Measurements from ENCODE around the gene APOA1.

DNA sequence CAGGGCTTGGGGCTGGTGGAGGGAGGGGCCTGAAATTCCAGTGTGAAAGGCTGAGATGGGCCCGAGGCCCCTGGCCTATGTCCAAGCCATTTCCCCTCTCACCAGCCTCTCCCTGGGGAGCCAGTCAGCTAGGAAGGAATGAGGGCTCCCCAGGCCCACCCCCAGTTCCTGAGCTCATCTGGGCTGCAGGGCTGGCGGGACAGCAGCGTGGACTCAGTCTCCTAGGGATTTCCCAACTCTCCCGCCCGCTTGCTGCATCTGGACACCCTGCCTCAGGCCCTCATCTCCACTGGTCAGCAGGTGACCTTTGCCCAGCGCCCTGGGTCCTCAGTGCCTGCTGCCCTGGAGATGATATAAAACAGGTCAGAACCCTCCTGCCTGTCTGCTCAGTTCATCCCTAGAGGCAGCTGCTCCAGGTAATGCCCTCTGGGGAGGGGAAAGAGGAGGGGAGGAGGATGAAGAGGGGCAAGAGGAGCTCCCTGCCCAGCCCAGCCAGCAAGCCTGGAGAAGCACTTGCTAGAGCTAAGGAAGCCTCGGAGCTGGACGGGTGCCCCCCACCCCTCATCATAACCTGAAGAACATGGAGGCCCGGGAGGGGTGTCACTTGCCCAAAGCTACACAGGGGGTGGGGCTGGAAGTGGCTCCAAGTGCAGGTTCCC lies 7.8 kb downstream of the APOA1 start, which contains the start of gene APOC3:
- TF ChIP-seq, protein P1, sequence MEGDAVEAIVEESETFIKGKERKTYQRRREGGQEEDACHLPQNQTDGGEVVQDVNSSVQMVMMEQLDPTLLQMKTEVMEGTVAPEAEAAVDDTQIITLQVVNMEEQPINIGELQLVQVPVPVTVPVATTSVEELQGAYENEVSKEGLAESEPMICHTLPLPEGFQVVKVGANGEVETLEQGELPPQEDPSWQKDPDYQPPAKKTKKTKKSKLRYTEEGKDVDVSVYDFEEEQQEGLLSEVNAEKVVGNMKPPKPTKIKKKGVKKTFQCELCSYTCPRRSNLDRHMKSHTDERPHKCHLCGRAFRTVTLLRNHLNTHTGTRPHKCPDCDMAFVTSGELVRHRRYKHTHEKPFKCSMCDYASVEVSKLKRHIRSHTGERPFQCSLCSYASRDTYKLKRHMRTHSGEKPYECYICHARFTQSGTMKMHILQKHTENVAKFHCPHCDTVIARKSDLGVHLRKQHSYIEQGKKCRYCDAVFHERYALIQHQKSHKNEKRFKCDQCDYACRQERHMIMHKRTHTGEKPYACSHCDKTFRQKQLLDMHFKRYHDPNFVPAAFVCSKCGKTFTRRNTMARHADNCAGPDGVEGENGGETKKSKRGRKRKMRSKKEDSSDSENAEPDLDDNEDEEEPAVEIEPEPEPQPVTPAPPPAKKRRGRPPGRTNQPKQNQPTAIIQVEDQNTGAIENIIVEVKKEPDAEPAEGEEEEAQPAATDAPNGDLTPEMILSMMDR (conservative IDR thresholded peaks at IDR 0.05; ENCODE audit: low read length): no peak
- no peak for TF ChIP-seq EZH2phosphoT487 (IDR thresholded peaks at IDR 0.05; ENCODE audit: borderline replicate concordance)

Data from Loucy (cell line).